ENCODE data around the gene OPRPN. TPM values are rescaled to one million over a fixed set of nuclear protein-coding genes. Genes with fewer than 3 reads are reported as not detected.

The OPRPN gene
- total and polyA plus RNA-seq, 2 donors (not counting 3 experiments of a cell fraction or from before 2014, with no cell fraction given), result not detected

- Histone ChIP-seq H3K4me1 (ENCODE audit: control insufficient read depth, extremely low read depth, insufficient read depth, low read length) (no peaks in the 10 kb centered on the region), H3K9me1 (replicated peaks; ENCODE audit: control insufficient read depth, extremely low read depth, insufficient read depth, low read length) (no peaks in the 10 kb centered on the region), H3K27ac (ENCODE audit: insufficient read depth, low read depth, low read length) (no peak overlapping the region), H2AFZ (ENCODE audit: low read depth, low read length) (no peak overlapping the region), H3K36me3 (ENCODE audit: control insufficient read depth in 2 of 2, extremely low read depth in 1 of 2, insufficient read depth in 2 of 2, low read length in 2 of 2) (no peaks in the 10 kb centered on the region), H3K9me3 (replicated peaks; ENCODE audit: control insufficient read depth, insufficient read depth, low read length) (no peaks in the 10 kb centered on the region), H3K79me2 (ENCODE audit: control insufficient read depth, insufficient read depth, low read length) (no peaks in the 10 kb centered on the region), H4K20me1 (replicated peaks; ENCODE audit: control insufficient read depth, extremely low read depth, insufficient read depth, low read length) (no peaks in the 10 kb centered on the region), H3K9ac (replicated peaks; ENCODE audit: extremely low read depth, insufficient read depth, low read length) (no peak overlapping the region), H3K4me3 (replicated peaks in 1 of 3; ENCODE audit: insufficient read depth in 1 of 3, low read depth in 1 of 3, low read length in 3 of 3) (no peak overlapping the region), H3K27me3 (ENCODE audit: control insufficient read depth in 2 of 2, insufficient read depth in 2 of 2, low read length in 2 of 2) (no peaks in the 10 kb centered on the region), H3K4me2 (ENCODE audit: insufficient read depth, low read length) (no peak overlapping the region)
- DNase-seq (ENCODE audit: low read depth, low spot score) (no peak), FAIRE-seq (no peak)
- dilution Hi-C loops (cut with MboI; ENCODE audit: extremely low pct_ligation_motif_present, low sequenced_read_pairs), result no loop called here
- CTCF ChIA-PET, result no interaction called here
- no peak for TF ChIP-seq GATA2 (IDR thresholded peaks at IDR 0.05; ENCODE audit: insufficient read depth, insufficient read length, low read depth, low read length)
- TF ChIP-seq JUN (IDR thresholded peaks at IDR 0.05; ENCODE audit: borderline replicate concordance, insufficient read depth, insufficient read length, low read depth), result no peak
- TF ChIP-seq CTCF (IDR thresholded peaks at IDR 0.05; ENCODE audit: extremely low read depth in 1 of 2, insufficient read depth in 1 of 2, low read depth in 1 of 2, low read length in 2 of 2), result no peak
- no peak for TF ChIP-seq POLR2AphosphoS5 (IDR thresholded peaks at IDR 0.05; ENCODE audit: insufficient read depth, low read depth, low read length)
- no peak for TF ChIP-seq FOS (IDR thresholded peaks at IDR 0.05; ENCODE audit: borderline replicate concordance, insufficient read depth, low read length)
- TF ChIP-seq MAX (IDR thresholded peaks at IDR 0.05; ENCODE audit: insufficient read depth, insufficient read length), result no peak
- POLR2A ChIA-PET, result no interaction called here
- intact Hi-C loops (cut with micrococcal nuclease), result no loop called here
- BruUV-seq (replicated peaks), result no TSS peak
These were observed 39.5 kb downstream of the OPRPN start for GRCh38 chr4:70437197-70437596.
